IgD-negative memory B cell (primary cell): ENCODE measurements around the gene MTARC2. TPM values are rescaled to one million over a fixed set of nuclear protein-coding genes. Genes with fewer than 3 reads are reported as not detected.
A peak's percentile ranks its signal among the peaks of the same experiment; 100 is the strongest.

Experiments
- H3K27ac Mint-ChIP-seq, 3 donors: one replicate each; pipeline ENCODE4 v1.8.0; 2020 to 2022; ENCODE audit warnings: mild to moderate bottlenecking in 3 of 3, mixed read lengths in 3 of 3, moderate library complexity in 1 of 3
- H3K27me3 Mint-ChIP-seq: one replicate; pipeline ENCODE4 v1.8.0; 2021; ENCODE audit warnings: mixed read lengths
- H3K36me3 Mint-ChIP-seq: one replicate; pipeline ENCODE4 v1.8.0; 2020; ENCODE audit warnings: mild to moderate bottlenecking, mixed read lengths
- H3K4me1 Mint-ChIP-seq, 3 donors: one replicate each; pipeline ENCODE4 v1.8.0; 2020 to 2022; ENCODE audit warnings: mixed read lengths in 3 of 3, mild to moderate bottlenecking in 1 of 3
- H3K4me3 Mint-ChIP-seq, 4 donors: one replicate each; pipeline ENCODE4 v1.8.0; 2020 to 2022; ENCODE audit warnings: mild to moderate bottlenecking in 4 of 4, mixed read lengths in 4 of 4, moderate library complexity in 3 of 4
- H3K9me3 Mint-ChIP-seq, 3 donors: one replicate each; pipeline ENCODE4 v1.8.0; 2020 to 2021; ENCODE audit warnings: mixed read lengths in 3 of 3, mild to moderate bottlenecking in 1 of 3
- polyA plus RNA-seq: library from polyadenylated mRNA; unstranded; fragments of 300-500 nt; fragmentation: Illumina TruSeq; gene quantifications from one replicate; pipeline ENCODE4 v1.2.3, GENCODE V29; 2021

Gene MTARC2
- polyA plus RNA-seq, 1 donor from 2014 or later: 11.4 TPM

DNA sequence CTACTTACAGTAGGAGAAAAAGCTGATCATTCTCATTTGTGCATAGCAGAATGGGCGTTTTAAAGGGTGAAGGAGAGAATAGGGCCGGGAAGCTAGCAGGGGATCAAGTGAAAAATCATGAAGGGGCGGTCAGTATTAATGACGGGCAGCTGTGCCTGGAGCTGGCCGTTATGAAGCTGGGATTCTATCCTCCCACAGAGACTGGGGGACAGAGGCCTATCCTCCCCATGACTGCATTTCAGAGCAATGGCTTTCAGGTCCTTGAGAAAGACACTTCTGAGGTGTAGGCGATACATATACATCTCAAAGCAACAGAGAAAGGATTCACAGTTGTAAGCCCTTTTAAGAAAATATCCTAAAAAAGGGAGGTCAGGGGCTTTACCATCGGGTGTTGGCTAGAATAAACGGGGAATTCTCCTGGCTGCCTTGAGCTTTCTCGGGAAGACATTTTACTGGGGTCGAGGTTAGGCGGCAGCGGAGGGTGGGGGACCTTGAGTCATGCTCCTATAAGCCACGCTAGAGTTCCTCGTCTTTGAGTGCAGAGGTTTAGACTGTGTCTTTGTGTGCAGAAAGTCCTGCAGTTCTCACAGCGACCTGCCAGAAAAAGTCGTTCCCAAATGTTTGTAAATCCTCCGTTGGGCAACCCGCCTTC is 559 bp upstream of the MTARC2 start:
- Mint-ChIP-seq H3K9me3 (no peaks in the 10 kb centered on the region), H3K4me1 (peaks cover 19 to 36% (median 23%) of the 10 kb centered on the region in 3 donors), H3K4me3 (peak overlapping the region; percentile 77 to 97 (median 92)), H3K27ac (peak overlapping the region in 2 of 3 donors; percentile 83 to 86), H3K36me3 (no peaks in the 10 kb centered on the region), H3K27me3 (peaks cover 5% of the 10 kb centered on the region)

DNA sequence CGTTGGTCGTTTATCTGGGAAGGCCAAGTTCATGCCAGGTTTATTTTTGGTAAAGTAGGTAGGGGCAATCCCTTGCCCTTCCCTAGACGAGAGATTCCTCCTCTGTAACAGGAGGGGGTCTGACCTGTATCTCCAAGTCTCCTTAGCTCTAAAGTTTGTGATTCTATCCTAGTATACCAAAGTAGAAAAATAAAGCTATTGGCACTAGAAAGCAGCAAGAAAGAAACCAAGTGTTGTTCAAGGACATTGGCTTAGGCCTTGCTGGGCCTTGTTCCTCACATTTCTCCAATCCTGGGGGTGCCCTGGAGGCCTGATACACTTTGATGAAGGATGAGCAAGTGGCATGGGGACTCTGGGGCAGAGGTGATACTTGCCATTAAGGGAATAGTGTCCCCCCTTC is 814 bp downstream of the MTARC2 start:
- Mint-ChIP-seq H3K4me3 (peak overlapping the region; percentile 77 to 97 (median 90)), H3K27me3 (peaks cover 5% of the 10 kb centered on the region), H3K27ac (peak overlapping the region in 2 of 3 donors; percentile 28 to 71), H3K4me1 (peaks cover 21 to 42% (median 23%) of the 10 kb centered on the region in 3 donors), H3K36me3 (no peaks in the 10 kb centered on the region), H3K9me3 (no peaks in the 10 kb centered on the region)

DNA sequence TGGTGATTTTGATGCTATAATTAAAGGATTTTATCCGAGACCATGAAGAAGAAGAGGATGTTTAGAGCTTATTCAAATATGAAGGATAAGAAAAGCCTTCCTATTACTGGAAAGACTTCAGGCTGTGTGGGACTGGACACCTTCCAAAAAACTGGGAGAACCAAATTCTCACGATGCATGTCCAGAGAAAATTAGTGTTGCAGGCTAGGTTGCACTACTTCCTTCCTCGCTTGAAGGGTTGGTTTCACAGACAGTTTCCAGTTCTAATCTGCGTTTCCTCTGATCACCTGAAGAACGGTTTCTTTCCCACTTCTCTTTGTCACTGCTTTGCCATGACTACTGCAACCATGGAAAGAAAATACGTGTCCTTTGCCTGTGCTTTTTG is 2.0 kb downstream of the MTARC2 start:
- H3K9me3 Mint-ChIP-seq: no peaks in the 10 kb centered on the region
- H3K4me3 Mint-ChIP-seq: peak overlapping the region; percentile 65 to 97 (median 83)
- H3K27me3 Mint-ChIP-seq: peaks cover 5% of the 10 kb centered on the region
- H3K36me3 Mint-ChIP-seq: no peaks in the 10 kb centered on the region
- H3K27ac Mint-ChIP-seq: peak overlapping the region in 2 of 3 donors; percentile 14 to 73
- peaks cover 22 to 44% (median 23%) of the 10 kb centered on the region in 3 donors for H3K4me1 Mint-ChIP-seq

DNA sequence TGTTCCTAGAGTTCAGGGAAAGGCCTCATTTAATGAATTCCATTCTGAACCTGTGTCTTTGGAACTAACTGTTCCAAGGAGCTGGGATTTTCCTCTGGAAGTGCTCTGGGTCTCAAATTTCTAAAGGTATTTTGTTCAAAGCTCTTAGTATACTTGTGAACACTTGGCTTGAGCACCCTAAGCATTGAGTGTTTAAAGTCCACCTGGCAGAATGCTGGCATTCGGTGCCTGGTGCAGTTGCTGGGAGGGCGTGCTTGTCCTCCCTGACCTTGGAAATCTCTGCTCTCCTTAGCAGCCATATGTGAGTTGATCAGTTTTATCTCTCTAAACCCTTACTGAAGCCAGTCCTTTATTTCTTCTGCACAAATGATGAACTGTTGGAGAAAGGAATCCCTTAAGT is 3.0 kb downstream of the MTARC2 start:
- Mint-ChIP-seq H3K4me1 (peaks cover 22 to 44% (median 23%) of the 10 kb centered on the region in 3 donors), H3K27me3 (peaks cover 4% of the 10 kb centered on the region), H3K36me3 (no peaks in the 10 kb centered on the region), H3K9me3 (no peaks in the 10 kb centered on the region), H3K4me3 (peak overlapping the region in 1 of 4 donors; percentile 77), H3K27ac (peak overlapping the region in 1 of 3 donors; percentile 46)

DNA sequence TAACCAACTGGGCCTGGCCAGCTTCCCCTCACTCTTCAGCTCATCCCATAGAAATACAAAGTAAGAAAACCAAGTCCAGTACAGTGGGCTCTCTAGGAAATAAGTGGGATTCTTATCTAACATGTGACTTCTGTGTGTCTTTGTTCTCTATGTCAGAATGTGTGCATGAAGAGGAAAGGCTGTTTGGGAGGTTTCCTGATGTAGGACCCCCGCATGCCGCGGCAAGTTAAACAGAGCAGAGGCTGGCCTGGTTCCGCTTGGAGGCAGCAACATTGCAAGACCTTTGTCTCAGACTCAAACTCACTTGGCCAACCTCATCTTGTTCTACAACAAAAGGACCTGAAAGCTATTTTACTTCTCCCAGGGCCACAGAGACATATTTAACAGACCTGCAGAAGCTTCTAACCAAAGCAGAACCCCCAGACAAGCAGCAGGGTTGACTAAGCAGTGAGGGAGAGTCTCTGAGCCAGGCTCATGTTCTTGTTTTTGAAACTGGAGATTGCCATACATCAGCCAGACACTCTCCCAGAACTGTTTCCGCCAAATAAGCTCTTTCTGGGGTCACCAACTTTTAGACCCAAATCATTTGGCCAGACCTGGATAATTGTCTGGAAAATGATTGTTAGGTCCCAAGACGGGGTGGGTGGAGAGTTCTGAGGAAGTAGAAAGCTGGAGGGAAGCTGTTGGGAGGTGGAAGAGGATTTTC is 6.2 kb downstream of the MTARC2 start:
- Mint-ChIP-seq H3K4me3 (no peak overlapping the region), H3K27me3 (no peaks in the 10 kb centered on the region), H3K27ac (no peak overlapping the region), H3K9me3 (no peaks in the 10 kb centered on the region), H3K4me1 (peaks cover 10 to 32% (median 17%) of the 10 kb centered on the region in 3 donors), H3K36me3 (no peaks in the 10 kb centered on the region)

DNA sequence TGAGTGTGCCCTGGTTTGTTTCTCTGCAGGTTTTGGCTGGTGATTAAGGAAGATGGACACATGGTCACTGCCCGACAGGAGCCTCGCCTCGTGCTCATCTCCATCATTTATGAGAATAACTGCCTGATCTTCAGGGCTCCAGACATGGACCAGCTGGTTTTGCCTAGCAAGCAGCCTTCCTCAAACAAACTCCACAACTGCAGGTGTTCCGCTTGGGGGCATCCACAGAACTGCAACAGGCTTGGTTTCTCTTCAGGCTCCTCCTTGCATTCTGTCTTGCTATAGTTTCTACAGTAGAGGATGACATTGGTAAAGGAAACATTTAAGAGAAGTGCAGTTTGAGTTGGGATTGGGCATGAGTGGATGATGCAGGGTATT is 6.8 kb downstream of the MTARC2 start:
- H3K4me3 Mint-ChIP-seq: no peak overlapping the region
- H3K36me3 Mint-ChIP-seq: no peaks in the 10 kb centered on the region
- H3K27ac Mint-ChIP-seq: no peak overlapping the region
- H3K27me3 Mint-ChIP-seq: no peaks in the 10 kb centered on the region
- no peaks in the 10 kb centered on the region for H3K9me3 Mint-ChIP-seq
- peaks cover 8 to 28% (median 14%) of the 10 kb centered on the region in 3 donors for H3K4me1 Mint-ChIP-seq

DNA sequence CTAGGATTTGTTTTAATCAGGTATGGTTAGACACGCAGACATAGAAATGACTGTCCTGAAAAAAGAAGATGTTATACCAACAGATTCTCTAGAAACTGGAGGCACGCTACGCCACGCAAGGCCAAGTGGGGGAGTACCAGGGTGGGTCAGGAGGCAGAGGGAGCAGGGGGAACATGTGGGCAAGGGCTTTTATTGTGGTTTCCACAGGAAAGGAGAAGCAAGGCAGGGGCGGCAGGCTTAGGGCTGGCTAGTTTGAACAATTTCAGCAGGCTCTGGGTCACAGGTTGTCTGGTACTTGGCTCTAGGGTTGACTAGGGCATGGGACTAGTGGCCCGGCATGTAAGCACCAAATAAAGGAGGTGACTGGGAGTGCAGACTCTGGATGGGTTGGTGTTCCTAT is 7.2 kb downstream of the MTARC2 start:
- Mint-ChIP-seq H3K27ac (no peak overlapping the region), H3K4me3 (no peak overlapping the region), H3K9me3 (no peaks in the 10 kb centered on the region), H3K4me1 (peaks cover 5 to 24% (median 11%) of the 10 kb centered on the region in 3 donors), H3K36me3 (no peaks in the 10 kb centered on the region), H3K27me3 (no peaks in the 10 kb centered on the region)

DNA sequence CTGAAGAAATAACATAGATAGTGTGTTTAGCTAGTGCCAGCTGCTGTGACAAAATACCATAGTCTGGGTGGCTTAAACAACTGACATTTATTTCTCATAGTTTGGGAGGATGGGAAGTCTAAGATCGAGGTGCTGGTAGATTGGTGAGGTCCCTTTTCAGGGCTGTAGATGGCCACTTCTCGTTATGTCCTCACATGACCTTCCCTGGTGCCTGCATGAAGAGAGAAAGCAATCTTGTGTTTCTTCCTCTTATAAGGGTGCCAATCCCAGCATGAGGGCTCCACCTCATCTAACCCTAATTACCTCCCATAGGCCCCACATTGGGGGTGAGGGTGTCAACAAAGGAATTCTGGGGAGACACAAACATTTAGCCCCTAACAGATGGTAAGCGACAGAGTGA is 9.3 kb downstream of the MTARC2 start:
- Mint-ChIP-seq H3K27ac (no peak overlapping the region), H3K4me3 (no peak overlapping the region), H3K4me1 (peaks cover 0 to 8% (median 4%) of the 10 kb centered on the region in 3 donors), H3K27me3 (no peaks in the 10 kb centered on the region), H3K36me3 (no peaks in the 10 kb centered on the region), H3K9me3 (no peaks in the 10 kb centered on the region)

DNA sequence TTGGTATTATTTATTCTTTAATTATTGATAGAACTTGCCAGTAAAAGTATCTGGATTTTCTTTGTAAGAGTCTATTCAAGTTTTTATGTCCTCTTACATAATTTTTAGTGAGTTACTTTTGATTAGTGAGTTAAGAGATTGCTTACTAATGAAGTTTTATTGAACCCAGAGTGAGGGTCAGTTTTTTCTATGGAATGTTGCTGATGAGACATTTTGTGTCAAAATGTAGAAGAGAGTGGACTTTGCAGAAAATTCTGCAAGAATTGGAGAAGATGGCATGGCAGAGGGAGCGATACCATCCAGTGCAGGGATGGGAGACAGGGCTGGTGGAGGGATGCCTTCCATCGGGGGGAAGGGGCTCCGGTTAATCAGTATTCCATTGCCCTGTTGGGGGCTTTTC is 11.0 kb downstream of the MTARC2 start:
- Mint-ChIP-seq H3K4me1 (peaks cover 0 to 2% (median 1%) of the 10 kb centered on the region in 3 donors), H3K9me3 (no peaks in the 10 kb centered on the region), H3K27me3 (no peaks in the 10 kb centered on the region), H3K4me3 (no peak overlapping the region), H3K36me3 (no peaks in the 10 kb centered on the region), H3K27ac (peak overlapping the region in 1 of 3 donors; percentile 17)

DNA sequence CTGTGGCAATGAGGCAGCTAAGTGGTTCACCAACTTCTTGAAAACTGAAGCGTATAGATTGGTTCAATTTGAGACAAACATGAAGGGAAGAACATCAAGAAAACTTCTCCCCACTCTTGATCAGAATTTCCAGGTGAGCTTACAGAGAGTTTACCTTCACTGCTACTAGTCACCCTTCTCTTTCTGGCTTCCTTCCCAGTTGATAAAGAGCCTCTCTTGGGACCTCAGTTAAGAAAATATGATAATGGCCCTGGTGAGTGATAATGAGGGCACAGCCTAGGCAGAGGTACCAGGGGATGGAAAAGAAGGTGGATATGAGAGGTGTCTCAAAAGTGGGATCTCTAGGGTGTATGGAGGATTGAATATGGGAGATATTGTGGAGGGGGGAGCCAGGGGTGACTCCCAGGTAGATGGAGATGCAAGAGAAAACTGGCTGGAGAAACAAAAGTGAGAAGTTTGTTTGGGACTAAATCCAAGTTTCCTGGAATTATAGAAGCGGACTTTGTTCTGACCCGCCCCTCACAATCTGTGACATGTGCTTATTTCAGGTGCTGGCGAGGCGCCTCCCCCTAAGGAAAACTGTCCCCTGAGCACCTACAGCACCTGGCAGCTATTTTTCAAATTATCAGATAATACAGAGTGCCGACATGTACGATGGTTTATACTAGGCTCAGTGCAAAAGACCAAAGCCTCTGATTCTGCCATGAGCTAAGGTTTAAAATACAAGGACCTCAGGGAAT is 13.7 kb downstream of the MTARC2 start:
- Mint-ChIP-seq H3K27me3 (no peaks in the 10 kb centered on the region), H3K27ac (no peak overlapping the region), H3K9me3 (no peaks in the 10 kb centered on the region), H3K4me1 (no peaks in the 10 kb centered on the region), H3K36me3 (peaks cover 4% of the 10 kb centered on the region), H3K4me3 (no peak overlapping the region)

DNA sequence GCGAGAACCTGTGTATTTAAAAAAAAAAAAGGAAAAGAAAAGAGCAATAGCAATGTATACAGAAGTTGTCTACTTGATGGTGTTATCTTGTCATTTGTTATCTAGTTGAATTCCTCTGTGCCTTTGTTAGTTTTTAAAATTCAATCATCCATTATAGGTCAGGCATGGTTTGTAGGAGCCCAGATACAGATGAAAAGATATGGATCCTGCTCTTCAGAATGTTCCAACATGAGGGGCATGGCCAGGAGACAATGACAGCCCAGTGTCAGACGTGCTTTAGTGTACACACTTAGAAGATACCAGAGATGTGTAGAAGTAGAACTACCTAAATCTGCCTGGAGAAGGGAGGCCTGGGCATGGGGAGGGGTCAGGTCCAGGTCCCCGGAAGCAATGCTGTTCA is 16.6 kb downstream of the MTARC2 start:
- peaks cover 0 to 10% (median 0%) of the 10 kb centered on the region in 3 donors for H3K4me1 Mint-ChIP-seq
- H3K27me3 Mint-ChIP-seq: no peaks in the 10 kb centered on the region
- peaks cover 4% of the 10 kb centered on the region for H3K36me3 Mint-ChIP-seq
- no peak overlapping the region for H3K4me3 Mint-ChIP-seq
- H3K27ac Mint-ChIP-seq: no peak overlapping the region
- H3K9me3 Mint-ChIP-seq: no peaks in the 10 kb centered on the region

DNA sequence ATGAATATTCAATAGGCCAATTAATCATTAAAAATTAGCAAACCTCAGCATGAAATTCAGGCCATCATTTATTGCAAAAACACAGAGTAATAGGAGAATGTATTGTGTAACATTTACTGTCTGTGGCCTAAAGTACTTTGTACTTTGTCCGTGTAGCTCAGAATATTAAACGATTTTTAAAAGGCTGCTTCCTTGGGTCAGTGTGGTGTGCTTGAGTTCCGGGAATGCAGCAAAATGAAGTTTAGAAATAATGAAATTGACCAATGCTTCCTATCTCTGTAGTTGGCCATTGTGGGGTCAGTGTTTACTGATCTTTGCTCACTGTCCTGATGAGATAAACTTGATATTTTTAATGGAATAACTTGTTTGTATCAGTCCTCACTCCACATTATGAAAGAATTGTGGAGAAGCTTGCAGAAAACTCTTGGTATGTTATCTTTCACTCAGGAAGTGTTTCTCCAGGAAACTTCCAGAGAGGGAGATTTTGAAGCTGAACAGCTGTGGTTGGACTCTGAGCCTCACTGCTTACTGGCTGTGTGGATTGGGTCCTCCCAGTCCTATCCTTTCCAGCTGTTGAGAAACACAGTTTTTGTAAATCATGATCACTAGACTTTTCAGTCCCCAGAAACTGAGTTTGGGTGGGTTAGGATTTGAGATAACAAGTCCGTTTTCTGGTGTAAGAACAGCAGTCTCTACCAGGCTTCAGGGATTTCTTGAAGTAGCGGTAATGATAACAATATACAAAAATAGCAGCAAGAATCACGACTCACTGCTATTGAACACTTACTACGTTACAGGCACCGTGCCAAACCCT is 19.4 kb downstream of the MTARC2 start:
- Mint-ChIP-seq H3K4me3 (no peak overlapping the region), H3K27ac (peak overlapping the region in 2 of 3 donors; percentile 54 to 100), H3K36me3 (peaks cover 4% of the 10 kb centered on the region), H3K27me3 (no peaks in the 10 kb centered on the region), H3K9me3 (no peaks in the 10 kb centered on the region), H3K4me1 (peaks cover 0 to 20% (median 6%) of the 10 kb centered on the region in 3 donors)

DNA sequence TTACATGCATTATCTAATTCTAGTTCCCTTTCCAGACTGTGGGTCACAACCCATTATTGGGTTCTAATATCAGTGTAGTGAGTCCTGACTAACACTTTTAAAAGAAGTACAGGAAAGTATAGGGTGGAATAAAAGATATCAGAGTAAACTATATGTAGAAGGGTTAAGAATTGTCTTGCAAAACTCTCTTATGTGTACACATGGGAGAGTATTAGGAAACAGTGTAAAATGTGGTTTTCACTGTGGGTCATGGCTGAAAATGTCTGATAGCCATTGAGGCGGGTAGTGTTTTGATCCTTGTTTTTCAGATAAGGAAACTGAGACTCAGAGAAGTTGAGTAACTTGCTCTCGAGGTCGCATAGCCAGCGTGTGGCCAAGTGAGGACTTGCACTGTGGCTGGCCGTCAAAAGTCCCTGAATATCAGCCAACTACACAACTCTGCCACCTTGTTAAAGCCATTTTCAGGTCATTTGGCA is 20.0 kb downstream of the MTARC2 start:
- Mint-ChIP-seq H3K27me3 (no peaks in the 10 kb centered on the region), H3K9me3 (no peaks in the 10 kb centered on the region), H3K4me3 (peak overlapping the region in 1 of 4 donors; percentile 34), H3K27ac (peak overlapping the region in 2 of 3 donors; percentile 54 to 100), H3K4me1 (peaks cover 0 to 26% (median 11%) of the 10 kb centered on the region in 3 donors), H3K36me3 (peaks cover 4% of the 10 kb centered on the region)

DNA sequence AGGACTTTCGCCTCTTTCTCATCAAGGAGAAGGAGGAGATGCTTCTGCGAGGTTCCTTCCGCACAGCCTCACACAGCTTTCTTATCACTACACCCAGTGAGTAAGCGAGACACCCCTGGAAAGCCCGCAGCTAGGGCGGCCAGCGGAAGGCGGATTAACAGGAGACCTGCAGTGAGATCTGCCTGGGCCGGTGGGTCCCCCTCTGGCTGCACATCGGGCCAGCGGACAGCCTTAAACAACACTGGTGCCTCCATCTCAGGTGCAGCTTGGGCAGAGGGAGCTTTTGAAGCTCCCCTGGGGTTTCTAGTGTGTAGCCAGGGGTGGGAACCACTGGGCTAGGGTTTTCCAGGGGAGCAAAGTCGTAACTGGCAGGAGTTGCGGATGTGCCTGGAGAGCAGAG is 21.1 kb downstream of the MTARC2 start:
- Mint-ChIP-seq H3K9me3 (no peaks in the 10 kb centered on the region), H3K4me3 (peak overlapping the region in 3 of 4 donors; percentile 57 to 85 (median 63)), H3K27ac (peak overlapping the region; percentile 94 to 100 (median 99)), H3K4me1 (peaks cover 0 to 29% (median 11%) of the 10 kb centered on the region in 3 donors), H3K27me3 (no peaks in the 10 kb centered on the region), H3K36me3 (peaks cover 4% of the 10 kb centered on the region)
